ENCODE measurements around the gene RGS11. TPM values are rescaled to one million over a fixed set of nuclear protein-coding genes. Genes with fewer than 3 reads are reported as not detected.

The RGS11 gene
- total RNA-seq, 1 experiment from 2014 or later, result not detected

DNA sequence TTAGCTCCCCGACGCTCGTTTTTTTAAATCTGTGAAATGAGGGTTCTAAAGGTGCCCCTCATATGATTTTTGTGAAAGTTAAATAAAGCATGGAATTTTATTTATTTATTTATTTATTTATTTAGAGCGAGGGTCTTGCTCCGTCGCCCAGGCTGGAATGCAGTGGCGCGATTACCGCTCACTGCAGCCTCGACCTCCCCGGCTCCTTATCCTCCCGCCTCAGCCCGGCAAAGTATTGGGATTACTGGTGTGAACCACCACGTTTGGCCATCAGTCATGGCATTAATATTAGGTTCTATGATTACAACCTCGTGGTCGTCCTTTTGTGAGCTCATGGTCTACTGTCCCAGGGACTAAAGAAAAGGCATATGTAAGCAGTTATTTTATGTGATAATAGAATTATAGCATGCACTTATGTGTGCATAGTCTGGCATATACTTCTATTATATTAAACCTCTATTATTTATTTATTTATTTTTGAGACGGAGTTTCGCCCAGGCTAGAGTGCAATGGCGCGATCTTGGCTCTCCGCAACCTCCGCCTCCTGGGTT, 45.9 kb downstream of the RGS11 start:
- peak; percentile 5 for DNase-seq (ENCODE audit: low read depth)

DNA sequence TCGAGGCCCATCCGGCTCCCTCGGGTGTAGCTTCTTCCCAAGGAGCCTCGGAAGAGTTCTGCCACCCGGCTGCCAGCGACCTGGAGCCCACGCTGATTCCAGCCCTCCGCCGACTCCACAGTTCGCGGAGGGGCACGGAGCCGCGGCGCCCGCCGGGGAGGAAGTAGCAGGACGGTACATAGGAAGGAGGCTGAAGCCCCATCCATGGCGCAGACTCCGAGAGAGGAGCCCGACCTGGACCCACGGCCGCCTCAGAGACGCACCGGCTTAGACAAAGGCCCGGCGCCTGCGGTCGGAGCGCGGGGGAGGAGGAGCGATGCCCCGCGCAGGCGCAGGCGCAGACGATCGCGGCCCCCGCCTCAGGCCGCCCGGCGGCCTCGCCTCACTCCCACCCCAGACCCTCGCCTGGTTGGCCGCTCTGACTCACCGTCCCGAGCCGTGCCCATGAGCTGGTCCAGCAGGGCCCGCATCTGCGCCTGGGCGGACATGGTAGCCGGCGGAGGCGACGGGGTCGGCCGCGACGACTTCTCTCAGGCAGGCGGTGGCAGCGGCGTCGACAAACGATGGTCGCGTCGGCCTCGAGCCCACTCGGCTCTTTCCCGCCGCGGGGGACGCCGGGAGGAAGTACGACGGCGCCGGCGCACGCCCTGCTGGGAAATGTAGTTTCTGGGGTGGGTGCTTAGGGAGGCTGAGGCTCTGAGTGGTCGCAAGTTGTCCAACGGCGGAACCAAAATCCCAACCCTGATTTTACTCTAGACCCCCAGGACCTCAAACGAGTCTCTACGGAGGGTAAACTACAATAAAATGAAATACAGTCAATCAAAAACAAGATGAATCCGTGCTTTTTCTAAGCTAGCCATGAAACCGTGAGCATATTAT, 46.7 kb downstream of the RGS11 start, which contains the start of gene LUC7L:
LUC7L (minus strand) TSS at position 598 of the 879 bp plus-strand sequence; CDS start at position 488, 110 bp downstream.
- peak; percentile 83 for DNase-seq (ENCODE audit: low read depth)

DNA sequence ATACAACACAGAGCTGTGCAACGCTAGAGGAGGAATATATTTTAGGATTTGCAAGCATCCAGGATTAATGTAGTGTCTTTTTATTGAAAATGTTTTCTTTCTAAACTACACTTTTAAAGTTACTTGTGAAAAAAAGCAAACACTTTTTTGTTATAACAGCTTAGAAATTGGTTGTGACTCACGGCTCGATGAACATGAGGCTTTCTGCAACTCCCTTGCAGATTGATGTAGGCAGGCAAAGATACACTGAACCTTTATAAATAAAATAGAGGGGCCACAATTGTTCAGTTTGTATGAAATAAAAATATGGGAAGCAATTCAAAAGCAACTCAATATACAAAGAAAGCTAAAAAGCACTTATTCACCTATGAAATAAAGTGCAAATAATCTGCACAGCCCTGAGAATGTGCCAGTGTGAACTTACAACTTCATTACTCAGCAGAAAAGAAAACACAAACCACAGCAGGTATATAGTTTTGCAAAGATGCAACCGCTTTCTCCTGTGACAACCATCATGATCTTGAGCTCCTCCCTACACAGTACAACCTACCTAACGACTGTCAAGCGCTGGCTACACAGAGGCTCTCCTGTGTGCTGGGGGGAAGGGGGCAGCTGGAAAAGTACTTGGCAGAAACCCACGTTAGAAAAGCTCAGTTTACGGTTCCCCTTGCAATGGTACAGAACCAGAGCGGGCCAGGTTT, 47.4 kb downstream of the RGS11 start:
- peak; percentile 13 for DNase-seq (ENCODE audit: low read depth)

DNA sequence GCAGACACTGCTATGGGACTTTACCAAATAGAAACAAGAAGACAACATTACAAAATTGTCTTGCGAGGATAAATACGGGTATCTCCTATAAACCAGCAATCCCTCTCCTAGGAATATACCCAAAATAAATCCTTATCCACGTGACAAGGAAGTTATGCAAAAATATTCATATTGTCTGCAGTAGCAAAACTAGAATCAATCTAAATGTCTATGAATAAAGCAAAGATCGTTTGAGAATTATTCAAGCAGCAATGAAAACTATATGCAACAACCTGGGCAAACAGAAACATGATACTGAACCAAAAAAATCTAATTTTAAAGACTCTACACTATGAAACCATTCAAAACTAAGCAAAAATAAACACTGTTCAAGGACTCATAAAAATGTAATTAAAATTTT, 55.7 kb downstream of the RGS11 start:
- DNase-seq (ENCODE audit: low read depth), result no peak

Other genes with a start within 250 kb of the RGS11 start
- gene POLR3K, start 222.3 kb downstream of the RGS11 start, total RNA-seq (2014; rRNA removed; shearing (Covaris generic)), result 7.2 and 12.7 TPM in 2 replicates
- 39.0 and 49.0 TPM in 2 replicates for gene SNRNP25, start 222.1 kb downstream of the RGS11 start, total RNA-seq (2014; rRNA removed; shearing (Covaris generic))
- gene RHBDF1, start 203.3 kb downstream of the RGS11 start, total RNA-seq (2014; rRNA removed; shearing (Covaris generic)), result 14.6 and 19.9 TPM in 2 replicates
- 80.5 and 88.8 TPM in 2 replicates for gene MPG, start 197.7 kb downstream of the RGS11 start, total RNA-seq (2014; rRNA removed; shearing (Covaris generic))
- 4.6 and 6.0 TPM in 2 replicates for gene NPRL3, start 137.3 kb downstream of the RGS11 start, total RNA-seq (2014; rRNA removed; shearing (Covaris generic))
- gene HBZ, start 123.3 kb downstream of the RGS11 start, total RNA-seq (2014; rRNA removed; shearing (Covaris generic)), result not detected in 2 replicates
- gene HBM, start 110.0 kb downstream of the RGS11 start, total RNA-seq (2014; rRNA removed; shearing (Covaris generic)), result not detected in 2 replicates
- not detected in 2 replicates for gene HBA2, start 103.1 kb downstream of the RGS11 start, total RNA-seq (2014; rRNA removed; shearing (Covaris generic))
- gene HBA1, start 99.3 kb downstream of the RGS11 start, total RNA-seq (2014; rRNA removed; shearing (Covaris generic)), result not detected in 2 replicates
- gene HBQ1, start 95.5 kb downstream of the RGS11 start, total RNA-seq (2014; rRNA removed; shearing (Covaris generic)), result not detected in 2 replicates
- 16.8 and 17.2 TPM in 2 replicates for gene LUC7L, start 46.5 kb downstream of the RGS11 start, total RNA-seq (2014; rRNA removed; shearing (Covaris generic))
- 38.1 and 76.0 TPM in 2 replicates for gene FAM234A, start 41.1 kb downstream of the RGS11 start, total RNA-seq (2014; rRNA removed; shearing (Covaris generic))
- gene ARHGDIG, start 4.6 kb upstream of the RGS11 start, total RNA-seq (2014; rRNA removed; shearing (Covaris generic)), result not detected in 2 replicates
- gene PDIA2, start 7.2 kb upstream of the RGS11 start, total RNA-seq (2014; rRNA removed; shearing (Covaris generic)), result 0.84 TPM in 1 of 2 replicates, not detected in the other
- 5.8 and 8.3 TPM in 2 replicates for gene AXIN1, start 76.8 kb upstream of the RGS11 start, total RNA-seq (2014; rRNA removed; shearing (Covaris generic))
- 119 and 138 TPM in 2 replicates for gene MRPL28, start 94.6 kb upstream of the RGS11 start, total RNA-seq (2014; rRNA removed; shearing (Covaris generic))
- 20.2 and 25.8 TPM in 2 replicates for gene PGAP6, start 106.0 kb upstream of the RGS11 start, total RNA-seq (2014; rRNA removed; shearing (Covaris generic))
- gene NME4, start 121.3 kb upstream of the RGS11 start, total RNA-seq (2014; rRNA removed; shearing (Covaris generic)), result 72.3 and 76.0 TPM in 2 replicates
- gene DECR2, start 125.9 kb upstream of the RGS11 start, total RNA-seq (2014; rRNA removed; shearing (Covaris generic)), result 8.9 and 10.1 TPM in 2 replicates
- gene RAB11FIP3, start 149.7 kb upstream of the RGS11 start, total RNA-seq (2014; rRNA removed; shearing (Covaris generic)), result 6.5 and 10.1 TPM in 2 replicates

Data from RPMI7951 (cell line).